HEK293T (cell line): ENCODE results near the gene MBD3L4.
"Not testable (repeated sequence)": the region's sequence is repeated elsewhere in the genome, so short reads cannot be mapped to it uniquely, and the experiment has no call there.

Experiments
- ARNT ChIP-seq: fragments of 450-650 bp; IDR thresholded peaks from 2 replicates; pipeline ENCODE4 v1.6.1; 2017; ENCODE audit warnings: mild to moderate bottlenecking
- BHLHE40 ChIP-seq: fragments of 450-650 bp; IDR thresholded peaks from 2 replicates; pipeline ENCODE4 v1.6.1; 2016; ENCODE audit warnings: mild to moderate bottlenecking, moderate library complexity, borderline replicate concordance
- ELF4 ChIP-seq: fragments of 450-650 bp; IDR thresholded peaks from 2 replicates; pipeline ENCODE4 v1.6.1; 2017; ENCODE audit warnings: antibody characterized with exemption
- FOXA1 ChIP-seq: fragments of 450-650 bp; IDR thresholded peaks from 2 replicates; pipeline ENCODE4 v1.6.1; 2016; ENCODE audit warnings: mild to moderate bottlenecking
- FOXK2 ChIP-seq: fragments of 450-650 bp; IDR thresholded peaks from 2 replicates; pipeline ENCODE4 v1.6.1; 2016; ENCODE audit warnings: mild to moderate bottlenecking
- SP1 ChIP-seq: fragments of 450-650 bp; IDR thresholded peaks from 2 replicates; pipeline ENCODE4 v1.6.1; 2017
- SUZ12 ChIP-seq: fragments of 450-650 bp; IDR thresholded peaks from 2 replicates; pipeline ENCODE4 v1.6.1; 2016; ENCODE audit warnings: mild to moderate bottlenecking

- not testable (repeated sequence) for TF ChIP-seq SP1, FOXA1, SUZ12, ARNT, ELF4, FOXK2, BHLHE40
Observed at GRCh38 chr19:7059977-7060376, 20.0 kb upstream of the MBD3L4 start.
